Activated naive CD4-positive, alpha-beta T cell treated with anti-CD3 and anti-CD28 coated beads for 36 hours (primary cell): ENCODE data around the gene DDX24. TPM values are rescaled to one million over a fixed set of nuclear protein-coding genes. Genes with fewer than 3 reads are reported as not detected.

ENCODE experiments used
- CTCF ChIA-PET: fragments of 350-600 bp; sonication (Branson Sonifier 250); formaldehyde crosslinking; loops from one replicate; lab custom pipeline; 2021; ENCODE audit warnings: antibody characterized with exemption; lab: Charles Lee
- DNase-seq: peaks from one replicate; pipeline ENCODE4 v3.0.0-alpha.2; 2020
- H3K27ac Mint-ChIP-seq: one replicate; pipeline ENCODE4 v1.8.0; 2021; ENCODE audit warnings: mild to moderate bottlenecking, mixed read lengths
- H3K27me3 Mint-ChIP-seq: one replicate; pipeline ENCODE4 v1.8.0; 2021; ENCODE audit warnings: low read depth, mixed read lengths
- H3K36me3 Mint-ChIP-seq: one replicate; pipeline ENCODE4 v1.8.0; 2021; ENCODE audit warnings: low read depth, mixed read lengths
- H3K4me1 Mint-ChIP-seq: one replicate; pipeline ENCODE4 v1.8.0; 2021; ENCODE audit warnings: low read depth, mixed read lengths
- H3K4me3 Mint-ChIP-seq: one replicate; pipeline ENCODE4 v1.8.0; 2021; ENCODE audit warnings: mild to moderate bottlenecking, moderate library complexity, mixed read lengths
- H3K9me3 Mint-ChIP-seq: one replicate; pipeline ENCODE4 v1.8.0; 2021; ENCODE audit warnings: mixed read lengths
- intact Hi-C: fragments of 100-400 bp; cut with micrococcal nuclease; formaldehyde crosslinking; loops from one replicate; pipeline ENCODE4 v1.15.1; 2023
- total RNA-seq, 2 experiments: library from RNA; stranded (reverse); gene quantifications; one replicate each; pipeline ENCODE4 v1.2.3, GENCODE V29; 2021

Gene DDX24
- total RNA-seq, 2 experiments from 2014 or later = 190 to 200 TPM

- Mint-ChIP-seq H3K27me3 (no peaks in the 10 kb centered on the region), H3K4me3 (no peak overlapping the region), H3K36me3 (no peaks in the 10 kb centered on the region), H3K9me3 (no peaks in the 10 kb centered on the region), H3K27ac (no peak overlapping the region), H3K4me1 (peaks cover 3% of the 10 kb centered on the region)
- CTCF ChIA-PET = interaction anchor here (0.9 to 9.2 kb wide), 18 partner anchors 7 to 514 kb away, joined by 3 to 108 read pairs (median 10); partner anchors contain the start of genes DDX24, IFI27L1, IFI27L2 and OTUB2
- no peak for DNase-seq
- intact Hi-C loops = no loop called here
Observed at GRCh38 chr14:94034886-94035285, 46.1 kb downstream of the DDX24 start.

GRCh38 chr14:94031883-94032279 lies 49.1 kb downstream of the DDX24 start:
- intact Hi-C loops = no loop called here
- DNase-seq = no peak
- Mint-ChIP-seq H3K4me1 (peaks cover 18% of the 10 kb centered on the region), H3K4me3 (no peak overlapping the region), H3K27me3 (no peaks in the 10 kb centered on the region), H3K27ac (no peak overlapping the region), H3K36me3 (no peaks in the 10 kb centered on the region), H3K9me3 (no peaks in the 10 kb centered on the region)
- CTCF ChIA-PET = interaction anchor here (0.8 to 9.2 kb wide), 3 partner anchors 100 to 112 kb away, joined by 3 to 108 read pairs (median 4); no protein-coding TSS in a partner anchor

GRCh38 chr14:94031161-94031882 lies 49.7 kb downstream of the DDX24 start:
- H3K9me3 Mint-ChIP-seq = no peaks in the 10 kb centered on the region
- H3K36me3 Mint-ChIP-seq = no peaks in the 10 kb centered on the region
- intact Hi-C loops = no loop called here
- H3K4me3 Mint-ChIP-seq = no peak overlapping the region
- DNase-seq = no peak
- H3K27me3 Mint-ChIP-seq = no peaks in the 10 kb centered on the region
- H3K27ac Mint-ChIP-seq = no peak overlapping the region
- H3K4me1 Mint-ChIP-seq = peaks cover 15% of the 10 kb centered on the region
- CTCF ChIA-PET = interaction anchor here (1.1 to 9.2 kb wide), 2 partner anchors 101 to 106 kb away, joined by 3 to 108 read pairs; no protein-coding TSS in a partner anchor

GRCh38 chr14:94030571-94030970 lies 50.4 kb downstream of the DDX24 start:
- no peaks in the 10 kb centered on the region for H3K27me3 Mint-ChIP-seq
- H3K9me3 Mint-ChIP-seq = no peaks in the 10 kb centered on the region
- H3K36me3 Mint-ChIP-seq = no peaks in the 10 kb centered on the region
- H3K27ac Mint-ChIP-seq = no peak overlapping the region
- CTCF ChIA-PET = interaction anchor here (1.6 kb wide), 1 partner anchor 15 kb away, joined by 3 read pairs; no protein-coding TSS in a partner anchor
- peaks cover 21% of the 10 kb centered on the region for H3K4me1 Mint-ChIP-seq
- intact Hi-C loops = no loop called here
- DNase-seq = no peak
- no peak overlapping the region for H3K4me3 Mint-ChIP-seq

- H3K27ac Mint-ChIP-seq = no peak overlapping the region
- intact Hi-C loops = no loop called here
- H3K4me1 Mint-ChIP-seq = peaks cover 21% of the 10 kb centered on the region
- H3K36me3 Mint-ChIP-seq = no peaks in the 10 kb centered on the region
- H3K4me3 Mint-ChIP-seq = no peak overlapping the region
- no peaks in the 10 kb centered on the region for H3K9me3 Mint-ChIP-seq
- DNase-seq = no peak
- CTCF ChIA-PET = interaction anchor here (0.6 to 1.6 kb wide), 3 partner anchors 15 to 107 kb away, joined by 3 to 4 read pairs (median 4); no protein-coding TSS in a partner anchor
- H3K27me3 Mint-ChIP-seq = no peaks in the 10 kb centered on the region
Observed at GRCh38 chr14:94029671-94030203, 51.3 kb downstream of the DDX24 start.

GRCh38 chr14:94029265-94029664 lies 51.7 kb downstream of the DDX24 start:
- Mint-ChIP-seq H3K9me3 (no peaks in the 10 kb centered on the region), H3K27ac (no peak overlapping the region), H3K27me3 (no peaks in the 10 kb centered on the region), H3K36me3 (no peaks in the 10 kb centered on the region), H3K4me3 (no peak overlapping the region), H3K4me1 (peaks cover 21% of the 10 kb centered on the region)
- intact Hi-C loops = no loop called here
- CTCF ChIA-PET = interaction anchor here (0.6 to 1.6 kb wide), 4 partner anchors 14 to 107 kb away, joined by 3 to 5 read pairs (median 4); no protein-coding TSS in a partner anchor
- DNase-seq = no peak

GRCh38 chr14:94028450-94028826 lies 52.6 kb downstream of the DDX24 start:
- Mint-ChIP-seq H3K4me3 (peak overlapping the region; percentile 28), H3K27me3 (no peaks in the 10 kb centered on the region), H3K27ac (no peak overlapping the region), H3K36me3 (no peaks in the 10 kb centered on the region), H3K9me3 (no peaks in the 10 kb centered on the region), H3K4me1 (peaks cover 21% of the 10 kb centered on the region)
- intact Hi-C loops = no loop called here
- DNase-seq = peak; percentile 48
- CTCF ChIA-PET = interaction anchor here (0.6 to 1.9 kb wide), 5 partner anchors 8 to 155 kb away, joined by 3 to 9 read pairs (median 5); no protein-coding TSS in a partner anchor

- Mint-ChIP-seq H3K27me3 (no peaks in the 10 kb centered on the region), H3K36me3 (no peaks in the 10 kb centered on the region), H3K4me1 (peaks cover 21% of the 10 kb centered on the region), H3K9me3 (no peaks in the 10 kb centered on the region), H3K4me3 (peak overlapping the region; percentile 33), H3K27ac (no peak overlapping the region)
- DNase-seq = no peak
- CTCF ChIA-PET = interaction anchor here (0.6 to 1.9 kb wide), 7 partner anchors 8 to 156 kb away, joined by 3 to 9 read pairs (median 5); no protein-coding TSS in a partner anchor
- intact Hi-C loops = loop anchor here (2.0 kb wide), 1 partner anchor 51 kb away; the partner anchor contains the start of gene ASB2
Observed at GRCh38 chr14:94027566-94028449, 53.2 kb downstream of the DDX24 start.

- intact Hi-C loops = loop anchor here (1.0 to 2.0 kb wide), 4 partner anchors 50 to 147 kb away; partner anchors contain the start of genes ASB2, DDX24, IFI27L1 and IFI27L2
- Mint-ChIP-seq H3K4me3 (peak overlapping the region; percentile 54), H3K4me1 (peaks cover 28% of the 10 kb centered on the region), H3K27ac (no peak overlapping the region), H3K9me3 (no peaks in the 10 kb centered on the region), H3K27me3 (no peaks in the 10 kb centered on the region), H3K36me3 (no peaks in the 10 kb centered on the region)
- DNase-seq = no peak
- CTCF ChIA-PET = interaction anchor here (0.9 to 1.9 kb wide), 3 partner anchors 9 to 154 kb away, joined by 3 to 9 read pairs (median 4); no protein-coding TSS in a partner anchor
Observed at GRCh38 chr14:94026889-94027469, 54.0 kb downstream of the DDX24 start.

- intact Hi-C loops = loop anchor here (1.0 to 2.0 kb wide), 4 partner anchors 50 to 148 kb away; partner anchors contain the start of genes ASB2, DDX24, IFI27L1 and IFI27L2
- H3K27me3 Mint-ChIP-seq = no peaks in the 10 kb centered on the region
- no peak within 1 kb of the TSS for H3K27ac Mint-ChIP-seq
- H3K4me1 Mint-ChIP-seq = peaks cover 34% of the 10 kb centered on the region
- H3K36me3 Mint-ChIP-seq = no peaks in the 10 kb centered on the region
- CTCF ChIA-PET = interaction anchor here (1.0 to 1.9 kb wide), 3 partner anchors 10 to 110 kb away, joined by 3 to 9 read pairs (median 7); no protein-coding TSS in a partner anchor
- peak within 1 kb of the TSS; percentile 68 for H3K4me3 Mint-ChIP-seq
- no peaks in the 10 kb centered on the region for H3K9me3 Mint-ChIP-seq
- peak; percentile 99 for DNase-seq
Observed at GRCh38 chr14:94026173-94026888, 54.7 kb downstream of the DDX24 start, which contains the start of gene OTUB2. OTUB2 (plus strand) TSS chr14:94026340; CDS start chr14:94026538, 198 bp downstream.
